Osteoblast (primary cell): Measurements from ENCODE around the gene MAGEF1. TPM values are rescaled to one million over a fixed set of nuclear protein-coding genes. Genes with fewer than 3 reads are reported as not detected.

Experiments
- DNase-seq: peaks from one replicate; pipeline ENCODE4 v3.0.0; 2011; ENCODE audit warnings: low spot score, mixed read lengths; ENCODE audit not compliant: insufficient read length; ENCODE audit errors: missing footprints
- H2AFZ ChIP-seq: 2 replicates; pipeline ENCODE4 v1.6.0; 2011; ENCODE audit warnings: mild to moderate bottlenecking, low read length
- H3K27ac ChIP-seq: 2 replicates; pipeline ENCODE4 v1.5.1; 2011; ENCODE audit warnings: mild to moderate bottlenecking, low read depth, low read length, moderate library complexity
- H3K27me3 ChIP-seq: 2 replicates; pipeline ENCODE4 v1.6.0; 2012; ENCODE audit warnings: mild to moderate bottlenecking, control low read depth, inconsistent platforms, low read length, moderate library complexity; ENCODE audit not compliant: insufficient read depth
- H3K36me3 ChIP-seq: 2 replicates; pipeline ENCODE4 v1.5.1; 2011; ENCODE audit warnings: mild to moderate bottlenecking, low read length, control low read depth, moderate library complexity; ENCODE audit not compliant: insufficient read depth
- H3K4me1 ChIP-seq: 2 replicates; pipeline ENCODE4 v1.5.1; 2011; ENCODE audit warnings: mild to moderate bottlenecking, low read length, control low read depth, moderate library complexity; ENCODE audit not compliant: insufficient read depth
- H3K4me2 ChIP-seq: 2 replicates; pipeline ENCODE4 v1.6.0; 2011; ENCODE audit warnings: mild to moderate bottlenecking, low read length; ENCODE audit not compliant: insufficient read depth
- H3K4me3 ChIP-seq: fragments of 200-600 bp; sonication (generic); 3 replicates; pipeline ENCODE4 v1.5.1; 2012; ENCODE audit warnings: mild to moderate bottlenecking, low read length, inconsistent platforms; ENCODE audit not compliant: insufficient read depth
- H3K79me2 ChIP-seq: 2 replicates; pipeline ENCODE4 v1.6.0; 2012; ENCODE audit warnings: mild to moderate bottlenecking, low read length, control low read depth, inconsistent platforms; ENCODE audit not compliant: insufficient read depth
- H3K9me3 ChIP-seq: 2 replicates; pipeline ENCODE4 v1.5.1; 2011; ENCODE audit warnings: low read depth, low read length, control low read depth
- H4K20me1 ChIP-seq: 2 replicates; pipeline ENCODE4 v1.6.0; 2012; ENCODE audit warnings: mild to moderate bottlenecking, low read length, control low read depth; ENCODE audit not compliant: insufficient read depth
- total RNA-seq: library from RNA; depleted of rRNA; stranded (reverse); fragments of >200 nt; gene quantifications from 2 replicates; pipeline ENCODE4 v1.2.3, GENCODE V29; 2012
- TF ChIP-seq, protein P1 (sequence below): IDR thresholded peaks from 2 replicates; pipeline ENCODE4 v1.5.1; 2011; ENCODE audit warnings: mild to moderate bottlenecking, low read depth, low read length, moderate library complexity; ENCODE audit errors: extremely low read depth

Gene MAGEF1
- total RNA-seq, 1 donor, result 18.8 TPM

DNA sequence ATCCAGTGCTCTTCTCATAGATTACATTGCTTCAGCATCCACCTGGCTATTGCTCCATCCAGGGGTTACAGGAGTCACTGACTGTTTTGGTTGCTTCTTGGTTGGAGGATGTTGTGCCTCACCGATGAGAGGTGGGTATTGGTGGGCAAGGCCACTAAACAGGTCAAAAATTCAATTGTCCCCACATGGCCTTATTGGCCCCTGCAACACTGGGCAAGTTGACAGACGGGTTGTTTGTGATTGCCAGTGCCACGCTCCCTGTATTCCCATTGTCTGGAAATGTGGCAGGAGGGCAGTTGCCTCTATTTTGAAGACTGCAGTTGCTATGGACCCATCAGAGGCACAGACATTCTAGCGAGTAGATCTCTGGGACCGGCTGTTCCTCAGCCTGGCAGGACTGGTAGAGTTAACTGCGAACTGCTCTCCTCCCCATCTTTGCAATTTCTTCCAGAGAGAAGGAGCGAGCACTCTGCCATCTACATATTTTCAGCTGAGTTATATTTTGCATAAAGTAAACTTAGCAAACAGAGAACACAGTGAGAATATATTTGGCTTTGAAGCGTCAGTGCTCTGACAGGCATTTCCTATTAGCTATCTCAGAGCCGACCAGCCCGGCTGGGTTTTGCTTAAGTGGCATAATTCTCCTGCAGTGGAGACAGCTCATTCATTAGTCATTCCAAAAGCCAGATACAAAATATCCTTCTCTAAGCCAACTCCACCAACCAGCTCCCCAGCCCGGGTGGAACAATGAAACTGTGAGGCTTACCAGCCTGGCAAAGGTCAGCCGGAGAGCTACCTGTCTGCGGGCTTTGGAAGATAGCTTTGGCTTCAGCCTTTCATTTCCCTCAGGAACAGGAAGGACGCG is 26.0 kb upstream of the MAGEF1 start:
- Histone ChIP-seq H3K36me3 (no peaks in the 10 kb centered on the region), H3K9me3 (no peaks in the 10 kb centered on the region), H4K20me1 (no peaks in the 10 kb centered on the region), H3K4me1 (peaks cover 21% of the 10 kb centered on the region), H3K4me3 (peak overlapping the region; percentile 16), H3K79me2 (no peaks in the 10 kb centered on the region), H2AFZ (peak overlapping the region; percentile 24), H3K27me3 (no peaks in the 10 kb centered on the region), H3K4me2 (peak overlapping the region; percentile 71), H3K27ac (peak overlapping the region; percentile 28)
- TF ChIP-seq, protein P1, sequence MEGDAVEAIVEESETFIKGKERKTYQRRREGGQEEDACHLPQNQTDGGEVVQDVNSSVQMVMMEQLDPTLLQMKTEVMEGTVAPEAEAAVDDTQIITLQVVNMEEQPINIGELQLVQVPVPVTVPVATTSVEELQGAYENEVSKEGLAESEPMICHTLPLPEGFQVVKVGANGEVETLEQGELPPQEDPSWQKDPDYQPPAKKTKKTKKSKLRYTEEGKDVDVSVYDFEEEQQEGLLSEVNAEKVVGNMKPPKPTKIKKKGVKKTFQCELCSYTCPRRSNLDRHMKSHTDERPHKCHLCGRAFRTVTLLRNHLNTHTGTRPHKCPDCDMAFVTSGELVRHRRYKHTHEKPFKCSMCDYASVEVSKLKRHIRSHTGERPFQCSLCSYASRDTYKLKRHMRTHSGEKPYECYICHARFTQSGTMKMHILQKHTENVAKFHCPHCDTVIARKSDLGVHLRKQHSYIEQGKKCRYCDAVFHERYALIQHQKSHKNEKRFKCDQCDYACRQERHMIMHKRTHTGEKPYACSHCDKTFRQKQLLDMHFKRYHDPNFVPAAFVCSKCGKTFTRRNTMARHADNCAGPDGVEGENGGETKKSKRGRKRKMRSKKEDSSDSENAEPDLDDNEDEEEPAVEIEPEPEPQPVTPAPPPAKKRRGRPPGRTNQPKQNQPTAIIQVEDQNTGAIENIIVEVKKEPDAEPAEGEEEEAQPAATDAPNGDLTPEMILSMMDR, result no peak
- peak; percentile 96 for DNase-seq

DNA sequence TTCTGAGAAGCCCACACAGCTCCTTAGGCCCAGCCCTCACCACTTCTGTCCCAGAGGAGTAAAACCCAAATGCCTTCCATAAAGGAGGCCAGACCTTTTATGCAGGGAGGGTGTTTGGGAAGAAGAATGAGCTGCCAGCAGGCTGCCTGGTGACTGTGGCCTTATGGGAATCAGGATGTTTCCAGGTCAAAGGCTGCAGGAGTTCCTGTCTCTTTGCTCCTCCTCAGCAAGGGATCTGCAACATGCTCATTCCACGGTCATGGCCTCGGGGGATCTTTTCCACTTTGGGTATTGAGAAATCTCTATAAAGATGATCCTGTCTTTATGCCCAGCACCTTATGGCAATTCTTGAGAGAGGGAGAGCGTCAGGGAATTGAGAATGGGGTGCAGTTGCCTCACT is 25.2 kb upstream of the MAGEF1 start:
- Histone ChIP-seq H3K27me3 (no peaks in the 10 kb centered on the region), H3K36me3 (no peaks in the 10 kb centered on the region), H4K20me1 (no peaks in the 10 kb centered on the region), H3K79me2 (no peaks in the 10 kb centered on the region), H3K4me1 (peaks cover 21% of the 10 kb centered on the region), H3K4me3 (no peak overlapping the region), H3K27ac (no peak overlapping the region), H2AFZ (no peak overlapping the region), H3K9me3 (no peaks in the 10 kb centered on the region), H3K4me2 (no peak overlapping the region)
- TF ChIP-seq, protein P1, result no peak
- DNase-seq, result no peak

DNA sequence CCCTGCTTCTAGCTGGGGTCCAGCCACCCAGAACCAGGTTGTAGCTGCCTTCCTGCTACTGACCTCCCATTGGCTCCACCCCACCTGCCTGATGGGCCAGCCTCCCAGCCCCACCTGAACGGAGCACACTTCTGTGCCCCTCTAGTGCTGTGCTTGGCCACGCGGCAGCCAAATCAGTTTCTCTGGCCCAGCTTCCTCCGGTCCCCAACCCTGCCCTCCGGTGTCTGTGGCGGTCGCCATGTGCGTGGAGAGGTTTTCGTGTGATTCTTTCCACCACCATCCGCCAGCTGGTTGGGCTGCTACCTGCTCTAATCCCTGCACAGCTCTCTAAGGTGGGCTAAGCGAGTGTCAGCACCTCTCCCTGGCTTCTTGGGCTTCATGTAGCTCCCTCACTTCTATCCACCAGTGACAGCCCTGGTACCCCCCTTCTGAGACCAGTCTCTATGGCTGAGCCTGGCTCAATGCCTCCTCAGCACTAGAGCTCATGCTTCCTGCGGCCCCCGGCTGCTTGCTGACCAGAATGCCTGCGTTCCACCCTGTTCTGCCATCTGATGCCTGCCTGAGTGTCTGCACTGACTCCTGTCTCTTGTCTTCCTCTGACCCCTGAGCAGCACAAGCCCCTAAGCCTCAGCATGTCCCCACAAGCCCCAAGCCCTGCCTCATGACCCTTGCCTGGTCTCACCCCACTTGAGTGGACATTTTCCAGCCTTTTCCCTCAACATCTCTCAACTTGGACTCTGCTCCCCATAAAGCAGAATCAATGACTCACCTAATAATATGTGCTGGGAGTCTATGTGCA is 23.2 kb upstream of the MAGEF1 start:
- no peak overlapping the region for H3K27ac ChIP-seq
- no peak overlapping the region for H3K4me3 ChIP-seq
- no peak for DNase-seq
- H3K4me2 ChIP-seq, result no peak overlapping the region
- no peaks in the 10 kb centered on the region for H3K79me2 ChIP-seq
- no peaks in the 10 kb centered on the region for H3K36me3 ChIP-seq
- H3K4me1 ChIP-seq, result peaks cover 13% of the 10 kb centered on the region
- TF ChIP-seq, protein P1, result no peak
- no peaks in the 10 kb centered on the region for H3K9me3 ChIP-seq
- no peak overlapping the region for H2AFZ ChIP-seq
- no peaks in the 10 kb centered on the region for H4K20me1 ChIP-seq
- no peaks in the 10 kb centered on the region for H3K27me3 ChIP-seq
